HG03342 (cell line): ENCODE results near the gene SEPTIN8.

Experiments used
- ATAC-seq: cut with Tn5 transposase; IDR thresholded peaks from one replicate; pipeline ENCODE4 v1.9.1; 2021; ENCODE audit warnings: mild to moderate bottlenecking, moderate library complexity; ENCODE audit not compliant: unreplicated experiment

SEPTIN8 gene

DNA sequence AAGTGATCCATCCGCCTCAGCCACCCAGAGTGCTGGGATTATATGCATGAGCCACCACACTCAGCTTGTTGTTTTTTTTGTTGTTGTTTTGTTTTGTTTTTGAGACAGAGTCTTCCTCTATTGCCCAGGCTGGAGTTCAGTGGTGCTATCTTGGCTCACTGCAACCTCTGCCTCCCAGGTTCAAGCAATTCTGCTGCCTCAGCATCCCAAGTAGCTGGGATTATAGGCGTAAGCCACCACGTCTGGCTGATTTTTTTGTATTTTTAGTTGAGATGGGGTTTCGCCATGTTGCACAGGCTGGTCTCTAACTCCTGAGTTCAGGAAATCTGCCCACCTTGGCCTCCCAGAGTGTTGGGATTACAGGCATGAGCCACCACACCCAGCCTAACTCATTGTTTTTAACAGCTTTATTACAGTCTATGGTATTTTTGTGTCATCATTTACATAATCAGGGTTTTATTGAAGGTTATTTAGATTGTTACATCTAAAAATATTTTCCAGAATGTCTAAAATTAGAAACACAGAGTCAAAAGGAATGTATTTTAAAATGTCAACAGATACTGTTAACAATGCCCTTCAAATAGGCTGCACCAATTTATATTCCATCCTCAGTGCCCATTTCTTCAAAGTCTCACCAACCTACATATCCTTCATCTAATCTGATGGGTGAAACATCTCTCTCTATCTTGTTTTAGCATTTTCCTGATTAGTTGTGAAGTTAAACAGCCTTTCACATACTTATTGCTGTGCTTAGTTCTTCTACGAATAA is 58.3 kb downstream of the SEPTIN8 start:
- ATAC-seq = no peak

GRCh38 chr5:132714456-132715307 is 62.4 kb downstream of the SEPTIN8 start:
- ATAC-seq = no peak

DNA sequence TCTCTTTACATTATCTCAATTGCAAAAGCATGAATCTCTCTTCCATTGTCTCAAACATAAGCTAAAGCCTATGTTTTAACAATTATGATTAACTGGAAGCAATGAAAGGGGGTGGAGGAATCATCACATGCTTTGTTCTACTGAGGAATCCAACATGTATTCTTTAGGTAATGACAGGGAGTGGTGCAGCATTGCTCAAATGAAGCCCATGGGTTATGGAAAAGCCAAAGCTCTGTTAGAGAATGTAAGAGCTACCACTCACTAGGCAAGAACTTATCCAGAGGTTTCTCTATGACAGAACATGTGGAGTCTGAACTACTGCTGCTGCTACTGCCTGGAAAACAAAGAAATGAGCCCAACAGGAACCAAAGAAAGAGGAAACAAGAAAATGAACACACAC is 68.4 kb downstream of the SEPTIN8 start:
- ATAC-seq = no peak

- ATAC-seq = no peak
These were observed 72.2 kb downstream of the SEPTIN8 start for GRCh38 chr5:132704875-132705274.
